GM13977 (cell line): Measurements from ENCODE around the gene DCDC1.

ENCODE experiments used
- DNase-seq: peaks from one replicate; pipeline ENCODE4 v3.0.0; 2012; ENCODE audit warnings: low spot score
- CTCF ChIP-seq: IDR thresholded peaks from 2 replicates; pipeline ENCODE4 v1.5.1; 2012; ENCODE audit warnings: mild to moderate bottlenecking, control low read depth; ENCODE audit not compliant: insufficient read depth; ENCODE audit errors: extremely low read depth, missing control alignments
- in situ Hi-C: fragments of 300-500 bp; cut with MboI; formaldehyde crosslinking; loops from one replicate; pipeline ENCODE4 v1.12.0; 2022; ENCODE audit warnings: low sequenced_read_pairs, low pct_unique_long_range_greater_than_20kb, mixed read lengths, inconsistent platforms; ENCODE audit not compliant: unreplicated experiment

Gene DCDC1

GRCh38 chr11:31030138-31030792 is 339.3 kb downstream of the DCDC1 start:
- DNase-seq = no peak
- no peak for TF ChIP-seq CTCF
- in situ Hi-C loops = no loop called here

GRCh38 chr11:31026315-31026714 is 343.2 kb downstream of the DCDC1 start:
- in situ Hi-C loops = no loop called here
- TF ChIP-seq CTCF = no peak
- no peak for DNase-seq

GRCh38 chr11:31022080-31022479 is 347.5 kb downstream of the DCDC1 start:
- no peak for DNase-seq
- TF ChIP-seq CTCF = no peak
- in situ Hi-C loops = no loop called here

- in situ Hi-C loops = no loop called here
- no peak for TF ChIP-seq CTCF
- no peak for DNase-seq
These were observed 349.8 kb downstream of the DCDC1 start for GRCh38 chr11:31019786-31020185.

GRCh38 chr11:31005202-31005601 is 364.3 kb downstream of the DCDC1 start:
- DNase-seq = no peak
- TF ChIP-seq CTCF = no peak
- in situ Hi-C loops = no loop called here

GRCh38 chr11:31001427-31001826 is 368.1 kb downstream of the DCDC1 start:
- in situ Hi-C loops = no loop called here
- no peak for DNase-seq
- TF ChIP-seq CTCF = no peak
